H1 (cell line): ENCODE data around the gene GNAI2. TPM values are rescaled to one million over a fixed set of nuclear protein-coding genes. Genes with fewer than 3 reads are reported as not detected.

Experiments
- CHD7 ChIP-seq: fragments of 300-600 bp; sonication (generic); IDR thresholded peaks from 2 replicates; pipeline ENCODE4 v1.7.1; 2012; ENCODE audit warnings: low read length, moderate library complexity, mild to moderate bottlenecking, inconsistent platforms; ENCODE audit not compliant: insufficient replicate concordance
- FOSL1 ChIP-seq: IDR thresholded peaks from 2 replicates; pipeline ENCODE4 v1.6.1; 2011; ENCODE audit warnings: mild to moderate bottlenecking, low read depth, low read length, moderate library complexity; ENCODE audit not compliant: insufficient read depth
- KDM1A ChIP-seq: fragments of 200-600, 300-600 bp; sonication (generic); IDR thresholded peaks from 2 replicates; pipeline ENCODE4 v1.7.1; 2016; ENCODE audit warnings: mild to moderate bottlenecking, low read length, borderline replicate concordance
- KDM4A ChIP-seq: IDR thresholded peaks from one replicate; pipeline ENCODE4 v1.7.1; 2012; ENCODE audit warnings: low read depth, mild to moderate bottlenecking, moderate library complexity, low read length, inconsistent platforms; ENCODE audit not compliant: severe bottlenecking
- KDM5A ChIP-seq: fragments of 200-600 bp; IDR thresholded peaks from 2 replicates; pipeline ENCODE4 v1.7.1; 2012; ENCODE audit warnings: mild to moderate bottlenecking, low read length, inconsistent platforms, mixed read lengths
- RXRA ChIP-seq: IDR thresholded peaks from 2 replicates; pipeline ENCODE4 v1.6.1; 2011; ENCODE audit warnings: low read depth, mild to moderate bottlenecking, low read length, moderate library complexity; ENCODE audit not compliant: insufficient read depth
- SP2 ChIP-seq: IDR thresholded peaks from 2 replicates; pipeline ENCODE4 v1.6.1; 2012; ENCODE audit warnings: mild to moderate bottlenecking, low read length, inconsistent platforms
- TBP ChIP-seq: IDR thresholded peaks from 2 replicates; pipeline ENCODE4 v1.6.1; 2011; ENCODE audit warnings: low read depth, low read length, improper control_type of control experiment
- polyA plus RNA-seq, 7 experiments: library from polyadenylated mRNA; depleted of rRNA in 3 of 7; stranded (reverse) in 5 of 7; unstranded in 2 of 7; fragments of >200 nt in 5 of 7; fragments of 200-250 nt in 2 of 7; gene quantifications; 1 replicate in 5 of 7; 2 replicates in 1 of 7; 4 replicates in 1 of 7; pipeline versions ENCODE4 v1.2.1 to v1.2.3, GENCODE V29; 2011 to 2013; ENCODE audit warnings: missing spikeins in 2 of 7, mixed read lengths in 2 of 7
- total RNA-seq: library from RNA; stranded (reverse); fragmentation: NEBNext Ultra II Directional; extraction: Animal tissue kit (Norgen Biotek cat#: 25700); gene quantifications from 2 replicates; pipeline ENCODE4 v1.2.1, GENCODE V29; 2021
- TF ChIP-seq, protein P1 (sequence below): IDR thresholded peaks from 2 replicates; pipeline ENCODE4 v1.6.1; 2011; ENCODE audit warnings: low read depth, mild to moderate bottlenecking, low read length; ENCODE audit not compliant: insufficient read depth

The GNAI2 gene
- total and polyA plus RNA-seq, 2 of the 8 experiments (the other 6 are each of a cell fraction or from before 2014, with no cell fraction given) = 168 to 539 TPM

DNA sequence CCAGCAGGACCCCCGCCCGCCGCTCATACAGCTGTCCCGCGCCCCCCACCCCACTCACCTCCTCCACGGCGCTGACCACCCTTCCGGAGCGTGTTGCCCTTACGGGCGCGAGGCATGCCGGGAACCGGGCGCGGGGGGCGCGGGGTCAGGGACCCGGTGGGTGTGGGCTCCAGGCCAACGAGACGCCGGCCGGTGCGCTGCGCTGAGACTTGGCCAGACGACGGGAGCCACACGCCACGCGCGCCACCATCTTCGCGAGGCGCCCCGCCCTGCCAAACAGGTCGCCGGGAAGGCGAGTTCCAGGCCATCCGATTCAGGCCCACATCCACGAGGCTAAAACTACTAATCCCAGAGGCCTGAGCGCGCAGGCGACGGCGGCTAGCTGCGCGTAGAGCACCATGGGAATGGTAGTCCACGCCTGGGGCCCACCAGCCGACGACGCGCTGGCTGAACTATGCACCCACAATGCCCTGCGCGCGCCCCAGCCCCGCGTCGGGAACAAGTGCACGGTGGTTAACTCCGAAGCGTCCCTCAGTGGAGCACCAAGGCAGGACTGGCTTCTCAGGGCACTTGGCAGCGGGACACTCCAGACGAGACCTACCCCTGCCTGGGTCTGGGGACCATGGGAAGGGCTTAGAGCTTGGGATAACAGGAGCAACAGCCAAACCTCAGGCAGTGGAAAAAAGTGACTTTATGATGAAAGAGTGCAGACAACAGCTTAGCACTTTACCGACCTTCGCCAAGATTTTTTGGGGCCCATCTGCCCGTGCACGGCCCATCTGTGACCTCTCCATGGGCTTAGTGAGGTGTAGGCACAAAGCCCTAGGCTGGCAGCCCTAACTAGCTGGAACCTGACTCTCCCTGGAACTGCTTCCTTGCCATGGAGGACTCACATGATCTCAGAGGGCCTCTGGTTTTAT, 56.4 kb downstream of the GNAI2 start, which contains the start of gene IFRD2 (continued):
- peak; percentile 27 for TF ChIP-seq KDM4A
- TF ChIP-seq SP2 = no peak
- TF ChIP-seq, protein P1, sequence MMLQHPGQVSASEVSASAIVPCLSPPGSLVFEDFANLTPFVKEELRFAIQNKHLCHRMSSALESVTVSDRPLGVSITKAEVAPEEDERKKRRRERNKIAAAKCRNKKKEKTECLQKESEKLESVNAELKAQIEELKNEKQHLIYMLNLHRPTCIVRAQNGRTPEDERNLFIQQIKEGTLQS = peak; percentile 91
- peak; percentile 29; the same call in 1 of the 2 replicates for TF ChIP-seq KDM5A
- TF ChIP-seq FOSL1 = no peak
- no peak for TF ChIP-seq CHD7
- TF ChIP-seq TBP = peak; percentile 16; the same call in 1 of the 2 replicates
- TF ChIP-seq KDM1A = no peak
- no peak for TF ChIP-seq RXRA
